Hepatocyte (in vitro differentiated cells): ENCODE results near the gene KRT6A.

ENCODE experiments used
- EZH2phosphoT487 ChIP-seq: fragments of 200-600 bp; sonication (generic); IDR thresholded peaks from one replicate; pipeline ENCODE4 v1.6.1; 2018; ENCODE audit warnings: antibody characterized with exemption, mild to moderate bottlenecking, low read depth, moderate library complexity; ENCODE audit not compliant: unreplicated experiment, severe bottlenecking
- TF ChIP-seq, protein P1 (sequence below): fragments of 200-600 bp; sonication (generic); IDR thresholded peaks from 2 replicates; pipeline ENCODE4 v1.5.1; 2016; ENCODE audit warnings: antibody characterized with exemption, mild to moderate bottlenecking; ENCODE audit not compliant: poor library complexity

GRCh38 chr12:52528641-52529143, 35.6 kb upstream of the KRT6A start:
- TF ChIP-seq, protein P1, sequence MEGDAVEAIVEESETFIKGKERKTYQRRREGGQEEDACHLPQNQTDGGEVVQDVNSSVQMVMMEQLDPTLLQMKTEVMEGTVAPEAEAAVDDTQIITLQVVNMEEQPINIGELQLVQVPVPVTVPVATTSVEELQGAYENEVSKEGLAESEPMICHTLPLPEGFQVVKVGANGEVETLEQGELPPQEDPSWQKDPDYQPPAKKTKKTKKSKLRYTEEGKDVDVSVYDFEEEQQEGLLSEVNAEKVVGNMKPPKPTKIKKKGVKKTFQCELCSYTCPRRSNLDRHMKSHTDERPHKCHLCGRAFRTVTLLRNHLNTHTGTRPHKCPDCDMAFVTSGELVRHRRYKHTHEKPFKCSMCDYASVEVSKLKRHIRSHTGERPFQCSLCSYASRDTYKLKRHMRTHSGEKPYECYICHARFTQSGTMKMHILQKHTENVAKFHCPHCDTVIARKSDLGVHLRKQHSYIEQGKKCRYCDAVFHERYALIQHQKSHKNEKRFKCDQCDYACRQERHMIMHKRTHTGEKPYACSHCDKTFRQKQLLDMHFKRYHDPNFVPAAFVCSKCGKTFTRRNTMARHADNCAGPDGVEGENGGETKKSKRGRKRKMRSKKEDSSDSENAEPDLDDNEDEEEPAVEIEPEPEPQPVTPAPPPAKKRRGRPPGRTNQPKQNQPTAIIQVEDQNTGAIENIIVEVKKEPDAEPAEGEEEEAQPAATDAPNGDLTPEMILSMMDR: no peak
- TF ChIP-seq EZH2phosphoT487: no peak
